ACC112 (cell line): ENCODE measurements around the gene SPATS1.

Source experiments
- H2AFZ ChIP-seq: fragments of 200-600 bp; sonication (generic); one replicate; pipeline ENCODE4 v1.6.0; 2017; ENCODE audit warnings: antibody characterized with exemption, low read length; ENCODE audit not compliant: unreplicated experiment
- H3K27ac ChIP-seq: fragments of 200-600 bp; sonication (generic); 2 replicates; pipeline ENCODE4 v1.5.1; 2014; ENCODE audit warnings: low read depth, mild to moderate bottlenecking, antibody characterized with exemption, low read length, moderate library complexity
- H3K27me3 ChIP-seq: fragments of 200-600 bp; sonication (generic); 2 replicates; pipeline ENCODE4 v1.6.1; 2014; ENCODE audit warnings: mild to moderate bottlenecking, antibody characterized with exemption, low read length, moderate library complexity, mixed read lengths; ENCODE audit not compliant: insufficient read depth
- H3K36me3 ChIP-seq: fragments of 200-600 bp; sonication (generic); 2 replicates; pipeline ENCODE4 v1.6.1; 2016; ENCODE audit warnings: mild to moderate bottlenecking, antibody characterized with exemption, low read length, moderate library complexity, mixed read lengths; ENCODE audit not compliant: insufficient read depth
- H3K4me1 ChIP-seq: fragments of 200-600 bp; sonication (generic); one replicate; pipeline ENCODE4 v1.6.1; 2016; ENCODE audit warnings: low read length, mixed read lengths; ENCODE audit not compliant: insufficient read depth, unreplicated experiment, control insufficient read depth
- H3K4me3 ChIP-seq: fragments of 200-600 bp; sonication (generic); 2 replicates; pipeline ENCODE4 v1.5.1; 2014; ENCODE audit warnings: mild to moderate bottlenecking, low read depth, low read length
- H3K79me2 ChIP-seq: fragments of 200-600 bp; sonication (generic); one replicate; pipeline ENCODE4 v1.6.0; 2016; ENCODE audit warnings: low read length; ENCODE audit not compliant: control insufficient read depth, unreplicated experiment, insufficient read depth

SPATS1 gene

GRCh38 chr6:44366781-44367180, 24.3 kb downstream of the SPATS1 start:
- Histone ChIP-seq H3K79me2 (no peaks in the 10 kb centered on the region), H3K36me3 (no peaks in the 10 kb centered on the region), H3K4me3 (no peak overlapping the region), H2AFZ (no peak overlapping the region), H3K27ac (no peak overlapping the region), H3K4me1 (peaks cover 3% of the 10 kb centered on the region), H3K27me3 (no peaks in the 10 kb centered on the region; the same call in 1 of the 2 replicates)

GRCh38 chr6:44367681-44368080, 25.2 kb downstream of the SPATS1 start:
- H3K4me3 ChIP-seq, result no peak overlapping the region
- H3K4me1 ChIP-seq, result peaks cover 3% of the 10 kb centered on the region
- no peak overlapping the region for H3K27ac ChIP-seq
- no peaks in the 10 kb centered on the region for H3K27me3 ChIP-seq
- no peak overlapping the region for H2AFZ ChIP-seq
- H3K79me2 ChIP-seq, result no peaks in the 10 kb centered on the region
- no peaks in the 10 kb centered on the region for H3K36me3 ChIP-seq

GRCh38 chr6:44373051-44373450, 30.6 kb downstream of the SPATS1 start:
- Histone ChIP-seq H3K79me2 (no peaks in the 10 kb centered on the region), H3K4me1 (peaks cover 9% of the 10 kb centered on the region), H3K27me3 (0 out of 2 replicates have a peak, but pooled peaks cover 2% of the 10 kb centered on the region), H3K4me3 (no peak overlapping the region), H2AFZ (peak overlapping the region; percentile 20), H3K27ac (no peak overlapping the region), H3K36me3 (no peaks in the 10 kb centered on the region)

- H3K79me2 ChIP-seq, result no peaks in the 10 kb centered on the region
- H3K27ac ChIP-seq, result no peak overlapping the region
- H3K4me1 ChIP-seq, result peaks cover 9% of the 10 kb centered on the region
- H3K4me3 ChIP-seq, result no peak overlapping the region
- no peaks in the 10 kb centered on the region for H3K36me3 ChIP-seq
- no peak overlapping the region for H2AFZ ChIP-seq
- 0 out of 2 replicates have a peak, but pooled peaks cover 4% of the 10 kb centered on the region for H3K27me3 ChIP-seq
Observed at GRCh38 chr6:44373787-44374186, 31.3 kb downstream of the SPATS1 start.

- Histone ChIP-seq H3K36me3 (no peaks in the 10 kb centered on the region), H3K79me2 (no peaks in the 10 kb centered on the region), H3K4me1 (peaks cover 9% of the 10 kb centered on the region), H3K27ac (no peak overlapping the region), H3K27me3 (0 out of 2 replicates have a peak, but pooled peaks cover 4% of the 10 kb centered on the region), H2AFZ (no peak overlapping the region), H3K4me3 (no peak overlapping the region)
Observed at GRCh38 chr6:44375071-44375470, 32.6 kb downstream of the SPATS1 start.

GRCh38 chr6:44377484-44377883, 35.0 kb downstream of the SPATS1 start:
- Histone ChIP-seq H3K4me3 (no peak overlapping the region), H3K27me3 (0 out of 2 replicates have a peak, but pooled peaks cover 4% of the 10 kb centered on the region), H3K27ac (no peak overlapping the region)

DNA sequence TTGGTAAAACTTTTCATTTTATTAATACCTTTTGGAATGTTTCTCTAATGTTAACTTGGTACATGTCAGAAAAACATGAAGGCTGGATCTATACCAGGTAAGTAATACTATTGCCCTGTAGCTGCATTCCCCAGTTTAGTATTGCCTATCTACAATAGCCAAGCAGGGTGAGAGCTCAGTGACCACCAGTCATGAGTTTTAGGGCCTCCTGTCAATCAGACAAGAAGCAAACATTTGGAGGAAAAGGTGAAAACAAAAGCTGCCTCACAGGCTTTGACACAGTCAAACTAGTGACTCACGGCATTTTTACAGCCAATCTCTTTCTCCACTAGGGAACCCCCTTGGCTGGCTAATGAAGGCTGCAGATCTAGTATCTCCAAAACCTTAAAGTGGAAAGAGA, 35.5 kb downstream of the SPATS1 start:
- Histone ChIP-seq H3K36me3 (no peaks in the 10 kb centered on the region), H2AFZ (no peak overlapping the region), H3K4me3 (no peak overlapping the region), H3K4me1 (peaks cover 9% of the 10 kb centered on the region), H3K27ac (no peak overlapping the region), H3K79me2 (no peaks in the 10 kb centered on the region), H3K27me3 (0 out of 2 replicates have a peak, but pooled peaks cover 4% of the 10 kb centered on the region)

More at GRCh38 chr6:44377484-44377883, 35.0 kb downstream of the SPATS1 start:
- Histone ChIP-seq H3K36me3 (no peaks in the 10 kb centered on the region), H3K4me1 (peaks cover 9% of the 10 kb centered on the region), H3K79me2 (no peaks in the 10 kb centered on the region), H2AFZ (no peak overlapping the region)

DNA sequence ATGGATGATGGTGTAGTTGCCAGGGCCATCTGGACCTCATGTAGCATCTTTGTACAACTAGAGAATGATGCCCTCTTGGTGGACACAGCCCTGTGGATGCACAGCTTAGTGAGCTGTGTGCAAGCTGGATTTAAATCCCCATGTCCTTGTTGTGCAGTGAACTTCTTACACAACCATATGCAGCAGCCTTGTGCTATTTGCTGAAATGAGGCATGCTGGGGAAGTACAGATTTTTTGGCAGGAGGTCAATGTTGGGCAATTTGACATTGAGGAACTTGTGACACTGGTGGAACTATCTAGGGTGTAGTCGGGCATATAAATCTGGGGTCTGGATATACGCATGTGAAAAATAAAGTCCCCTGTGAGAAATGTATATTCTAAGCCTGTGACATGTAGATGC, 39.3 kb downstream of the SPATS1 start:
- H3K4me3 ChIP-seq, result no peak overlapping the region
- no peaks in the 10 kb centered on the region for H3K79me2 ChIP-seq
- H2AFZ ChIP-seq, result no peak overlapping the region
- H3K27me3 ChIP-seq, result 0 out of 2 replicates have a peak, but pooled peaks cover 4% of the 10 kb centered on the region
- H3K27ac ChIP-seq, result no peak overlapping the region
- H3K36me3 ChIP-seq, result no peaks in the 10 kb centered on the region
- peaks cover 3% of the 10 kb centered on the region for H3K4me1 ChIP-seq

- H3K27ac ChIP-seq, result peak overlapping the region; percentile 90
- peak overlapping the region; percentile 99 for H3K4me3 ChIP-seq
- H2AFZ ChIP-seq, result peak overlapping the region; percentile 79
- peaks cover 33% of the 10 kb centered on the region for H3K79me2 ChIP-seq
- no peaks in the 10 kb centered on the region for H3K27me3 ChIP-seq
- H3K4me1 ChIP-seq, result peaks cover 22% of the 10 kb centered on the region
- peaks cover 5% of the 10 kb centered on the region for H3K36me3 ChIP-seq
Observed at GRCh38 chr6:44386364-44386928, 44.0 kb downstream of the SPATS1 start.

DNA sequence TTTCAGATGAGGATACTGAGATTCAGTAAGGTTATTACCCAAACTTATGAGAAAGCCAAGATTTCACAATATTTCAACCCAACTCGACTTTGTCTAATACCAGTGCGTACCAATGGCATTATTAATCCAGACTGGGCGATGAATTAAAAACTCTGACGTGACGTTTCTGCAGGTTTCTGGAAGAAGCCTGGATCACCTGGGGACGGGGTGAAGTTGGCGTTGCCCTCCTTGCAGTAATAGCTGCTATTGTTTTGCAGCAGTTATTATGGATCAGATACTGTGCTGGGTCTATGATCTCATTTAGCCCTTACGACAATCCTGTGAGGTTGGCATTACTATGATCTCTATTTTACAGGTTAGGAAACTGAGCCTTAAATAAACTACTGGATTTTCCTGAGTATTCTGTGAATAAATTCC, 44.5 kb downstream of the SPATS1 start:
- peaks cover 9% of the 10 kb centered on the region for H3K36me3 ChIP-seq
- H3K27ac ChIP-seq, result peak overlapping the region; percentile 90
- H3K4me1 ChIP-seq, result peaks cover 22% of the 10 kb centered on the region
- peaks cover 38% of the 10 kb centered on the region for H3K79me2 ChIP-seq
- peak overlapping the region; percentile 99 for H3K4me3 ChIP-seq
- H3K27me3 ChIP-seq, result no peaks in the 10 kb centered on the region
- H2AFZ ChIP-seq, result peak overlapping the region; percentile 79
